Activated CD4-positive, alpha-beta T cell treated with anti-CD3 and anti-CD28 coated beads, Interleukin-2, amount 50 U/mL, for 4 hours (primary cell): ENCODE data around the gene DUOXA2.
"Not testable (repeated sequence)": the region's sequence is repeated elsewhere in the genome, so short reads cannot be mapped to it uniquely, and the experiment has no call there.

Experiments
- DNase-seq, 2 experiments: peaks; one replicate each; pipeline ENCODE4 v3.0.0-alpha.2; 2020

Gene DUOXA2

GRCh38 chr15:45097466-45097865 lies 16.7 kb upstream of the DUOXA2 start:
- no peak for DNase-seq

- no peak for DNase-seq
Measured at GRCh38 chr15:45099549-45100165, 14.5 kb upstream of the DUOXA2 start.

DNA sequence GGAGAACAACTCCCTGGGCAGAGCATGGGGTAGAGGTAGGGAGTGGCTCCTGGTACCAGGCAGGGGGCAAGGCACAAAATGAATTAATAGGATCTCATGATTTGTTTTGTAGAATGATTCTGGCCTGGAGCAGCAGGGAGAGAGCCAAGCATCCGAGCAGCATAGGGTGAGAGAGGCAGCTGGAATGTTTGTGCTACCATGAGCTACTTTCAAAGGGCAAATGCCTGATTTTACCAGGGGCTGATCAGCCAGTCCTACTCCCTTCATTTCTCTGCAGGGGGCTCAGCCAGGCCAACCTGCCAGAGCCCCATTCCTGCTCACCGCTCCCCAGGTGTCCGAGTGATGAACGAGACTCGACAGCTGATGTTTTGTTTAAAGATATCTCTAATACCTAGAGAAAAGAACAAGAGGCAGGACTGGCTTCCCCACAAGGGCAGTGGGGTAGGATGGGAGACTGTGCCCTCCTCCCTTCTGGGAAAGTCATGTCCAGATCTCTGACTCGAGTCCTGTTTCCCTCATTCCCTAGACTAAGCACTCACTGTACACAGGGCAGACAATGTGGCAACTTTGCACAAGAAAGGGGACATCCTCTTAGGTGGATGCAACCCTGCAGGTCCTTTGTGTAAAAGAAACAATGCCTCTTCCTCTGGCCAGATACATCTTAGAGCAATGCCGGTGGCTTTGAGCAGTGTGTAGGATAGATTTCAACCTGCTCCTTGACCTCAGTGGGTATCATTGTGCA lies 13.1 kb upstream of the DUOXA2 start:
- no peak for DNase-seq

DNA sequence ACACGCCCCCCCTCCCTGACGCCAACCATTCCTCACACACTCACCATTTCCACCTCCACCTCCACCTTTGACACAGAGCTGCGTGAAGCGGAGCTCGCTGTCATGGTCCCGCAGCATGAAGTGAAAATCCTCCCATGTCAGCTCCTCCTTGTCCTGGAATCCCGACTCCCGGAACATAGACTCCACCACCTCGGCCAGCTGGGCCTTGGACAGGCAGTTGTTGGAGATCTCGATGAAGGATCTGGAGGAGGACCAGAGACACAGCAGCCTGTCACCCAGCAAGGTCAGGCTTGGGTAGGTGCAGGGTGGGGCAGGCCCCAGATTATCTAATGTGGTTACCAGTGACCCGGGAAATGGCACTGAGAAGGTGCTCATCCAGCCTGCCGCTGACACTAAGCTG lies 12.4 kb upstream of the DUOXA2 start:
- no peak for DNase-seq

DNA sequence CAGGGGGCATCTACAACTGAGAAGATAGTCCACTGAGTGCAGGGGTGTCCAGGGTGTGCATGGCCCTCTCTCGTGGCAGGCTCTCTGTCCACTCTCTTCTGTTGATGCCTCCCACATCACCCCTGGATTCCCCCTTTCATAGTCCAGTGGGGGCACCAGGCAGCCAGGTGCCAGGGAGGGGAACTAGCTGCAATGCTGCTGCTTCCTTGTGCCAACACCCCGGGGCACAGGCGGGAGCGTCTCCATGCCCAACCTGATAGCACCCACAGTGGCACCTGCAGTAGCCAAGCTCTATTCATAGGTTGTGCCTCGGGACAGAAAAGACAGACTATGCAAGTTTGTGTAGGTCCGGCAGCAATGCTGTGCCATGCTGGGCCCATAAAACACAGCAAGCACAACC lies 11.9 kb upstream of the DUOXA2 start:
- DNase-seq = no peak

GRCh38 chr15:45104170-45104569 lies 10.0 kb upstream of the DUOXA2 start:
- DNase-seq = not testable (repeated sequence)

DNA sequence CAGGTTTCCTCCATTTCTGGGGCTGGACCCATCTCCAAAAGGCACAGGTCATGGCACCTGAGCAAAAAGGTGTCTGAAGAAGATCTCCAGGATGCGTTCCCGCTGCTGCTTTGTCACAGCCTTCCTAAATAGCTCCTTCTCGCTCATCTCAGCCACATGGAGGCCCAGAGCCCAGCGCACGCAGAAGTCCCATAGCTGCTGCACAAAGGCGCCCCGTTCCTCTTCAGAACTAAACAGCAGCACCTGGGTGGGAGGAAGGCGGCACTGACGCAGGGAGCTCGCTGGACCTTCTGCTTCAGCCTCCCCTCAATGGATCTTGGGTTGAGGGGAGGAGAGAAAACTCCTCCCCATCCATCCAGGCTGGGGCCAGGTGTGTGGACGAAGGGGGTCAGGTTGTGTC lies 8.5 kb upstream of the DUOXA2 start:
- DNase-seq = no peak

DNA sequence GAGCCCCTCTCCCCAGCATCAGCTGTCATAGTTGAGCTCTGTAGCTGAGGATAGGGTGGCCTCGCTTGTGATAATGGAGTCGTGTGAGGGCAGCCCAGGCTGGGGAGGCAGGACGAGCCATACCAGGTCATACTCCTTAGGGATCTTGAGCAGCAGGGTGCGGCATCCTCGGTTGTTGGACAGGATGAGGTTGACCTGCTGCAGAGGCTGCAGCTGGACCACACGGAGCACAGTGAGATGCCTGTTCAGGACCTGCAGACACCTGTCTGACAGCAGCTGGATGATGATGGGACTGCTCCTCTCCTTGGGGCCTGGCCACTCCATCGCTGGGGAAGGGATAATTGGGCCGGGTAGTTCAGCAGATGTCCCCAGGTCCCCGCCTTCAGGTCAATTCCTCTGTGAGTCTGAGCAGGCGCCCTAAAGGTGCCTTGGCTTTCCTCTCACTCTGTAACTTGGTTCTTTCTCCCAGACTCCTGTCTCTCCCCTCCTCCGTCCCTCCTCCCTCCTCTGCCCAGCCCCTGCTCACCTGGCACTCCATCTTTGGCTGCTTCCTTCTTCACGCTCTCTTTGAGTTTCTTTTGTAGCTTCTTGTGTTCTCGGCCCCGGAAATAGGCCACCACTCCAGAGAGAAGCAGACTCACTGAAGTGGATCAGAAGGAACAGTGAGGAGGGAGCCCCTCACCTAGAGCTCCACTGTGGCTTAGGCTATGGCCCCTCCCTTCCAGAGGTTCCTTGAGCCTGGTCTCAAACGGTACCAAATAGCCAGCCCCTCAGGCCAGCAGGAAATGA lies 7.9 kb upstream of the DUOXA2 start:
- no peak for DNase-seq

DNA sequence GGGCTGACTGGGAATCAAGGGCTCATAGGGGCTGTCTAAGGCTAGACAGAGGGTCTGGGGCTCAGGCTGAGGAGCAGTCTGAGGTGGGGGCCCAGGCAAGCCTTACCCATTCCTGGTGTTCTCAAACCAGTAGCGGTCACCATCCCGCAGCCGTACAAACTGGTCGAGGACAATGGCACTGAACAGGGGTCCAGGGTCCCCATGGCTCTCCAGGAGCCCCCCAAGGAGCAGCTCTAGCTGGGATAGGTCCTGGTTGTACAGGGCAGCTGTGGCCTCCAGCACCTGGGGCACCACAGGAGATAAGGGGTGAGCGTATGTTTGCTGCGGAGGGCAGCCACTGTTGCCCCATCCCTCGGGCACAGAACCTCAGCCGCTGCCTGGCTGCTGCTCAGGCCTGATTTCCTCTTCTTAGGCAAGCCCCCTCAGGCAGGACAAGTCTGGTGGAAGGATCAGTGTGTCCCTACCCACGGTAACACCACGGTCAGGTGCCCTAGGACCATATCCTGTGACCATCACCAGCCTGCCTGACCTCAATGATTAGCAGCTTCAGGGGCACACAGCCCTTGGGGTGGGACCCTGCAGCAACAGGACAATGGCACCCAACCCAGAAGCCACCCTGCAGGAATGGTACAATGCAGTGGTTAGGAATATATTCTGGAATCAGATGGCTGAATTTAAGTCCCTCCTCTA lies 6.0 kb upstream of the DUOXA2 start:
- no peak for DNase-seq

GRCh38 chr15:45110256-45110820 lies 3.8 kb upstream of the DUOXA2 start:
- no peak for DNase-seq

DNA sequence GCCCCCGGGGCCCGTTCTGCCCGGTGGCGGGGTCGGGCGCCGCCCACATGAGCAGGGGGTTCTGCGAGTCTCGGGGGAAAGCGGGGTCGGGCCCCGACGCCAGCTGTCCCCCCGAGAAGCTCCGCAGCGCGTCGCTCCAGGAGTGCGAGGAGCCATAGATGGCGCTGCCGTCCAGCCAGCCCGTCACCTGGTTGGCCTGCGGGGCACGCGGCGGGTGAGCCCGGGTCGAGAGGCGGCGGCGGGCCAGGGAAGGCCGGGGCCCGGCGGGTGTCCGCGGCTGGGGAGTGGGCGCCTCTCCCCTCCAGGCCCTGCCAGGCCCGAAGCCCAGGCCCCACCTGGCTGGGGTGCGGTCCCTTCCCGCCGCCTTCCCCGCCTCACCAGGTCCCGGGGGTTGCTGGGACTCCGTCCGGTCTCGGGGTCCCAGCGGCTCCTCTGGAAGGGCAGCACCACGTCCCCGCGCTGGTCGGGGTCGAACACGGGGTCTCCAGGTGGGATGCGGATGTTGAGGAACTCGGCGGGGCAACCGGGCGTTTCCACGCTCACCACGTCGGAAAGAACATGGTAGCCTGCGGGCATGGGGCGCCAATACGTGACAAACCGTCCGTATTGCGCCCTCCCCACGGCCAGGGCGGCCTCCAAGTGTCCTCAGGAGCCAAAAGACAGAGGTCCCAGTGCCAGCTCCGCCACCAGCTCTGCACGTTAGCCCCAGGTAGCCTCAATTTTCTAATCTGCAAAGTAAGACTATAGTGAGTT lies 2.6 kb upstream of the DUOXA2 start:
- no peak for DNase-seq

GRCh38 chr15:45112143-45112590 lies 2.0 kb upstream of the DUOXA2 start:
- DNase-seq = no peak

GRCh38 chr15:45112591-45113379 lies 1.3 kb upstream of the DUOXA2 start:
- DNase-seq = no peak

GRCh38 chr15:45113380-45113990 lies 641 bp upstream of the DUOXA2 start:
- no peak for DNase-seq

- no peak for DNase-seq
Measured at GRCh38 chr15:45114751-45115085, 592 bp downstream of the DUOXA2 start.

GRCh38 chr15:45115312-45115820 lies 1.2 kb downstream of the DUOXA2 start:
- no peak for DNase-seq

GRCh38 chr15:45116006-45116481 lies 1.9 kb downstream of the DUOXA2 start:
- no peak for DNase-seq

DNA sequence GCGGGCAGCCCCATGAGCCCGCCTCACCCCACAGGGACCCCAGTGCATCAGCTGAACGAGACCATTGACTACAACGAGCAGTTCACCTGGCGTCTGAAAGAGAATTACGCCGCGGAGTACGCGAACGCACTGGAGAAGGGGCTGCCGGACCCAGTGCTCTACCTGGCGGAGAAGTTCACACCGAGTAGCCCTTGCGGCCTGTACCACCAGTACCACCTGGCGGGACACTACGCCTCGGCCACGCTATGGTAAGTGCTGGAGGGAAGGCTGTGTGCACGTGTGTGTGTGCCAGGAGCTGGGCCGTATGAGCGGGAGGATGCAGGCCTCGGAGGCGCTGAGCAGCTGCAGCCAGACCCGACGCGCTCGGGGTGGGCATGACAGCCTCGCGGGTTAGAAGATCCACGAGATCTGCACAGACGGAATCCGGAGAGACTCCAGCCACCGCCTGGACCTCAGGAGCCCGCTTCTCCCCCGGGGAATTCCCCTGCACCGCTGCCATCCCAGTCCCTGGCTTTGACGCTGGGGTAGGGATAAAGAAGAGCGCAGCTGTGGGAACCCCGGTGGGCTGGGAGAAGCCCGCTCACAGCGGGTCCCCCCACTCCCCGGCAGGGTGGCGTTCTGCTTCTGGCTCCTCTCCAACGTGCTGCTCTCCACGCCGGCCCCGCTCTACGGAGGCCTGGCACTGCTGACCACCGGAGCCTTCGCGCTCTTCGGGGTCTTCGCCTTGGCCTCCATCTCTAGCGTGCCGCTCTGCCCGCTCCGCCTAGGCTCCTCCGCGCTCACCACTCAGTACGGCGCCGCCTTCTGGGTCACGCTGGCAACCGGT lies 2.6 kb downstream of the DUOXA2 start:
- DNase-seq = no peak

DNA sequence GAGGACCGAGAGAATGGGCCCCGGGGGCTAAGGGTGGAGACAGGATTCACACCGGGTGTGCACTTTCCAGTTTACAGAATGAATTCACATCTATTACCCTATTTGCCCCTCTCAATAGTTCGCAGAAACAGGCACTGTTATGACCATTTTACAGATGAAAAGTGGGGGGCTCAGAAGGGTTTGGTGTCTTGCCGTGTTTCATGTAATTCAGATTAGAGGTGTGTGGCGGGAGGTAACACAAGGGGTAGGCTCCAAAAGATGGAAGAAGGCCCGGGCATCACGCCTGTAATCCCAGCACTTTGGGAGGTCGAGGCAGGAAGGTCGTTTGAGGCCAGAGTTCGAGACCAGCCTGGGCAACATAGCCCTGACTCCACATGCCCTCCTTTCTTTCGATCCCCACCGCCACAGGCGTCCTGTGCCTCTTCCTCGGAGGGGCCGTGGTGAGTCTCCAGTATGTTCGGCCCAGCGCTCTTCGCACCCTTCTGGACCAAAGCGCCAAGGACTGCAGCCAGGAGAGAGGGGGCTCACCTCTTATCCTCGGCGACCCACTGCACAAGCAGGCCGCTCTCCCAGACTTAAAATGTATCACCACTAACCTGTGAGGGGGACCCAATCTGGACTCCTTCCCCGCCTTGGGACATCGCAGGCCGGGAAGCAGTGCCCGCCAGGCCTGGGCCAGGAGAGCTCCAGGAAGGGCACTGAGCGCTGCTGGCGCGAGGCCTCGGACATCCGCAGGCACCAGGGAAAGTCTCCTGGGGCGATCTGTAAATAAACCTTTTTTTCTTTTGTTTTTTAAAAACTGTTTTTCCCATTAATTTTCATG lies 3.4 kb downstream of the DUOXA2 start:
- no peak for DNase-seq
